GM12892 (cell line): Measurements from ENCODE around the gene IFITM10.

Source experiments
- POLR2A ChIP-seq: IDR thresholded peaks from 2 replicates; pipeline ENCODE4 v1.6.1; 2011; ENCODE audit warnings: low read depth, low read length, control low read depth
- POLR2AphosphoS5 ChIP-seq: IDR thresholded peaks from 2 replicates; pipeline ENCODE4 v1.6.1; 2011; ENCODE audit warnings: low read depth, low read length, control low read depth
- TAF1 ChIP-seq: IDR thresholded peaks from 2 replicates; pipeline ENCODE4 v1.6.1; 2011; ENCODE audit warnings: low read depth, mild to moderate bottlenecking, control low read depth, low read length, borderline replicate concordance

GRCh38 chr11:1761110-1761856 lies 10.9 kb upstream of the IFITM10 start:
- TF ChIP-seq POLR2A (no peak), POLR2AphosphoS5 (no peak), TAF1 (no peak)
